ENCODE results near the gene DCP1B. TPM values are rescaled to one million over a fixed set of nuclear protein-coding genes. Genes with fewer than 3 reads are reported as not detected.
"Not testable (repeated sequence)": the region's sequence is repeated elsewhere in the genome, so short reads cannot be mapped to it uniquely, and the experiment has no call there.

Gene DCP1B
- total RNA-seq, 2 experiments from 2014 or later = 14.2 to 15.2 TPM

DNA sequence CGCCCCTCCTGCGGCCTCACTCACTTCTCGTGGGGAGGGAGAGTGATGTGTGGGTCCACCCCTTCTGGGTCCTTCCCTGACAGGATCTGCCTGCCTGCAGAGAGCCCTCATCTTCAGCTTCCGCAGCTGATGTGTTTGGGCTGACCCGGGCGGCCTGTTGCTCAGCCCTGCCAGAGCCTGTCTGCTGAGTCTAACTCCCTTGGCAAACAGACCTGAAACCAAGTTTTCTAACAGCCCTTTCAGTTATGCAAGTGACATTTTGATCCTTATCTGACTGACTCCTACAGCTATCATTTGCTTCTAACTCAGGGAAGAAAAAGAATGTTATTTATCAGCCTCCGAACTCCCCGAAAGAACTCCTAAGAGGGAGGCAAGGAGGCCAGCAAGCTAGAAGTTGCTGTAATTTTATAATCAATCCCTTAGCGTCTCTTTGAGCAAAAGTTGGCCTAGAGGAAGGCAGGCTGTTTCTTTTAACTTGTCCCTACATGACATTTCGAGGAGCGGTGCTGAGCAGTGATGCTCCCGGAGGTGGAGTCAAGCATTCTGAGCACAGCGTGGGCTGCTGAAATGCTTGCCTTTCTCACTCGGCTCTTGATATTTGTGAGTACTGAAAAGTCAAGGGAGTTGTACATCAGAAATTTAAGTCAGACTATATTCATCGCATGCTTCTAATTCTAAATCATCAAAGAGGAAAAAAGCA is 54.3 kb downstream of the DCP1B start:
- CTCF ChIA-PET = interaction anchor here (1.1 to 2.4 kb wide), 2 partner anchors 10 to 159 kb away, joined by 4 to 21 read pairs; no protein-coding TSS in a partner anchor
- H3K36me3 Mint-ChIP-seq = peaks cover 26% of the 10 kb centered on the region
- H3K27ac Mint-ChIP-seq = no peak overlapping the region
- H3K4me1 Mint-ChIP-seq = no peaks in the 10 kb centered on the region
- no peak for ATAC-seq
- H3K27me3 Mint-ChIP-seq = no peaks in the 10 kb centered on the region
- no peaks in the 10 kb centered on the region for H3K9me3 Mint-ChIP-seq (ENCODE audit: low read depth)
- no peak for DNase-seq
- H3K4me3 Mint-ChIP-seq = no peak overlapping the region

DNA sequence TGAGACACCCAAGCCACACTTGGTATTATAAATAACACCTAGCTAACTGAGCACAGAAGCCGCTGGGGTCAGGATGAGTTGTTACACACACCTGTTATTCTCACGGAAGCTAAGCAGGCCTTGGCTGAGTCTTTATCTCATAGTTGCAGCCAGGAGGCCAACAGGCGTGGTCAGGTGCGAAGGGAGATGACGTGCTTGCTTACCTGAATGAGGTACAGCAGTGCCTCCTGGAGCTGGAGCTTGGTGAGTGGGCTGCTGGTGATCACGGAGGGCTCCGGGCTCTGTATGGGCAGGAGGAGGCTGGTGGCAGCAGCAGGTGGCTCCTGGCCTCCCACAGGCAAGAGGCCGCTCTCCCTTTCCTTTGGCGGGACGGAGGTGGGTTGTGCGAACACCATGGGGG is 55.4 kb downstream of the DCP1B start:
- DNase-seq (no peak), ATAC-seq (no peak)
- H3K9me3 Mint-ChIP-seq (ENCODE audit: low read depth) = no peaks in the 10 kb centered on the region
- no peak overlapping the region for H3K27ac Mint-ChIP-seq
- no peak overlapping the region for H3K4me3 Mint-ChIP-seq
- no peaks in the 10 kb centered on the region for H3K27me3 Mint-ChIP-seq
- no peaks in the 10 kb centered on the region for H3K4me1 Mint-ChIP-seq
- H3K36me3 Mint-ChIP-seq = peaks cover 30% of the 10 kb centered on the region
- CTCF ChIA-PET = interaction anchor here (1.1 to 2.4 kb wide), 3 partner anchors 9 to 158 kb away, joined by 3 to 21 read pairs (median 4); no protein-coding TSS in a partner anchor

- DNase-seq (no peak), ATAC-seq (no peak)
- Mint-ChIP-seq H3K9me3 (ENCODE audit: low read depth) (no peaks in the 10 kb centered on the region), H3K4me3 (no peak overlapping the region), H3K27ac (no peak overlapping the region), H3K36me3 (peaks cover 26% of the 10 kb centered on the region), H3K4me1 (no peaks in the 10 kb centered on the region), H3K27me3 (no peaks in the 10 kb centered on the region)
- CTCF ChIA-PET = no interaction called here
Observed at GRCh38 chr12:1947081-1947480, 57.2 kb downstream of the DCP1B start.

DNA sequence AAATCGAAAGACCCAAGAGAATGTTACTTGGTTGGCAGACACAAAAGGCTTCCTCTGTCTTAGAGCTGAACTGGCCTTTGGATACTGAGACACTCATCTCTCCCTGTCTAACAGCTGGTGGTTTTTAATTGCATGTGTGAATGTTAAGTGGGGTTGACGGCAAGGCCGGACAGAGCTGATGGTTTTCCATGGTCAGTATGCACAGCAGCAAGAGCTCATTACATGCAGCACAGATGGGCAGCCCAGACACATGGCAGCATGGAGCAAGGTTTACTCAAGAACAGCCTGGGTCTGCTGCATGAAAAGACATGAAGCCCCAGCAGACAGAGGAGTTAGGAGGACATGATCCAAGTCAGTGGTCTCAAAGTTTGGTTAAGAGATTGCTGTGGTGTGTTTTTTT is 58.0 kb downstream of the DCP1B start:
- H3K9me3 Mint-ChIP-seq (ENCODE audit: low read depth) = no peaks in the 10 kb centered on the region
- no peak overlapping the region for H3K4me3 Mint-ChIP-seq
- H3K4me1 Mint-ChIP-seq = no peaks in the 10 kb centered on the region
- ATAC-seq (no peak), DNase-seq (no peak)
- CTCF ChIA-PET = no interaction called here
- no peaks in the 10 kb centered on the region for H3K27me3 Mint-ChIP-seq
- H3K36me3 Mint-ChIP-seq = peaks cover 24% of the 10 kb centered on the region
- no peak overlapping the region for H3K27ac Mint-ChIP-seq

GRCh38 chr12:1945502-1945901 is 58.8 kb downstream of the DCP1B start:
- DNase-seq; H3K9me3 Mint-ChIP-seq (ENCODE audit: low read depth); H3K4me1 Mint-ChIP-seq; H3K27me3 Mint-ChIP-seq; CTCF ChIA-PET; ATAC-seq; H3K4me3 Mint-ChIP-seq; H3K27ac Mint-ChIP-seq: not testable (repeated sequence)
- peaks cover 29% of the 10 kb centered on the region for H3K36me3 Mint-ChIP-seq

DNA sequence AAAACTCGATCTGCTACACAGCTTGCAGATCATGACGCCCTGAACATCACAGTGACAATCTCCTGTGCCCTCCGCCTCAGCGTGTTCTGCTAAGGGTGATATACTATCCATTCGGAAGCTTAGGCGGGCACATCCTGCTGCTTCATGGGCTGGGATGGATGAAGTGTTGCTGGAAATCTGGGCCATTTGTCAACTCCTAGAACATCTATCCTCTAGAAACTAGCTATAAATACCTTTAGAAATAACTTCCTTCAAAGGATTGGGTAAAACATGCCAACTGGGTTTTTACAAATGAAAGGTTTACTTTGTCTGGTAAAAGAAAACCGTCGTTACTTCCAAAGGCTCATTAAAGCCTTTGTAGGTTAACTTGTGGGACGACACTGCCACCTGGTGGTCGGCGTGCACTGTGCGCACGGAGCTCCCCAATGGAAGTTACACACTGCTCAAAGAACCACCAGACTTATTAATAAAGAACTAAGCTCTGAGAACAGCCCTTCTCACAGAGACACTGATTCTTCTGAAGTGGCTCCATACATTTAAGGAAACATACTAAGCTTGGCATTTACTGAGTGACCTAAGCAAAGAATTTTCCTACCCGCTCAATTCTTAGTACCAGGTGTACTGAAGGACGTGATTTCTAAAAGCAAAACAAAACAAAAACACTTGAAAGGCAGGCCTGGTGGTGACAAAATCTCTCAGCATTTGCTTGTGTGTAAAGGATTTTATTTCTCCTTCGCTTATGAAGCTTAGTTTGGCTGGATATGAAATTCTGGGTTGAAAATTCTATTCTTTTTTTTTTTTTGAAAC is 64.3 kb downstream of the DCP1B start:
- peaks cover 2% of the 10 kb centered on the region for H3K4me1 Mint-ChIP-seq
- ATAC-seq = peak; percentile 98
- H3K9me3 Mint-ChIP-seq (ENCODE audit: low read depth) = no peaks in the 10 kb centered on the region
- H3K4me3 Mint-ChIP-seq = no peak overlapping the region
- no peak overlapping the region for H3K27ac Mint-ChIP-seq
- CTCF ChIA-PET = interaction anchor here (0.6 to 6.7 kb wide), 61 partner anchors 9 to 347 kb away, joined by 3 to 162 read pairs (median 5); no protein-coding TSS in a partner anchor
- peak; percentile 91 for DNase-seq
- no peaks in the 10 kb centered on the region for H3K27me3 Mint-ChIP-seq
- H3K36me3 Mint-ChIP-seq = peaks cover 12% of the 10 kb centered on the region

- no peak overlapping the region for H3K4me3 Mint-ChIP-seq
- no peak for DNase-seq
- H3K9me3 Mint-ChIP-seq (ENCODE audit: low read depth) = no peaks in the 10 kb centered on the region
- H3K4me1 Mint-ChIP-seq = peaks cover 2% of the 10 kb centered on the region
- H3K27me3 Mint-ChIP-seq = no peaks in the 10 kb centered on the region
- peaks cover 8% of the 10 kb centered on the region for H3K36me3 Mint-ChIP-seq
- no peak overlapping the region for H3K27ac Mint-ChIP-seq
- ATAC-seq = no peak
- CTCF ChIA-PET = interaction anchor here (0.9 to 6.7 kb wide), 51 partner anchors 9 to 346 kb away, joined by 3 to 162 read pairs (median 5); no protein-coding TSS in a partner anchor
Observed at GRCh38 chr12:1939331-1939730, 64.9 kb downstream of the DCP1B start.

GRCh38 chr12:1937481-1938224 is 66.6 kb downstream of the DCP1B start:
- CTCF ChIA-PET = interaction anchor here (1.2 to 6.7 kb wide), 3 partner anchors 144 to 284 kb away, joined by 3 to 162 read pairs (median 58); no protein-coding TSS in a partner anchor
- no peaks in the 10 kb centered on the region for H3K9me3 Mint-ChIP-seq (ENCODE audit: low read depth)
- ATAC-seq = no peak
- no peak overlapping the region for H3K27ac Mint-ChIP-seq
- peaks cover 2% of the 10 kb centered on the region for H3K4me1 Mint-ChIP-seq
- H3K36me3 Mint-ChIP-seq = peaks cover 6% of the 10 kb centered on the region
- no peak overlapping the region for H3K4me3 Mint-ChIP-seq
- H3K27me3 Mint-ChIP-seq = no peaks in the 10 kb centered on the region
- no peak for DNase-seq

GRCh38 chr12:1936406-1937320 is 67.6 kb downstream of the DCP1B start:
- H3K9me3 Mint-ChIP-seq (ENCODE audit: low read depth) = no peaks in the 10 kb centered on the region
- H3K4me3 Mint-ChIP-seq = no peak overlapping the region
- peaks cover 6% of the 10 kb centered on the region for H3K36me3 Mint-ChIP-seq
- no peaks in the 10 kb centered on the region for H3K27me3 Mint-ChIP-seq
- H3K4me1 Mint-ChIP-seq = peaks cover 2% of the 10 kb centered on the region
- CTCF ChIA-PET = no interaction called here
- DNase-seq (no peak), ATAC-seq (no peak)
- no peak overlapping the region for H3K27ac Mint-ChIP-seq

GRCh38 chr12:1935700-1936378 is 68.4 kb downstream of the DCP1B start:
- Mint-ChIP-seq H3K36me3 (peaks cover 2% of the 10 kb centered on the region), H3K4me3 (no peak overlapping the region), H3K27ac (no peak overlapping the region), H3K4me1 (peaks cover 2% of the 10 kb centered on the region), H3K9me3 (ENCODE audit: low read depth) (no peaks in the 10 kb centered on the region), H3K27me3 (no peaks in the 10 kb centered on the region)
- CTCF ChIA-PET = interaction anchor here (1.0 kb wide), 1 partner anchor 140 kb away, joined by 3 read pairs; no protein-coding TSS in a partner anchor
- ATAC-seq (no peak), DNase-seq (no peak)

GRCh38 chr12:1935242-1935641 is 69.0 kb downstream of the DCP1B start:
- Mint-ChIP-seq H3K4me1 (peaks cover 2% of the 10 kb centered on the region), H3K9me3 (ENCODE audit: low read depth) (no peaks in the 10 kb centered on the region), H3K36me3 (no peaks in the 10 kb centered on the region), H3K4me3 (no peak overlapping the region), H3K27ac (no peak overlapping the region), H3K27me3 (no peaks in the 10 kb centered on the region)
- ATAC-seq (no peak), DNase-seq (no peak)
- CTCF ChIA-PET = interaction anchor here (1.0 kb wide), 1 partner anchor 139 kb away, joined by 3 read pairs; no protein-coding TSS in a partner anchor

- no peak for ATAC-seq
- no peaks in the 10 kb centered on the region for H3K27me3 Mint-ChIP-seq
- peaks cover under 1% of the 10 kb centered on the region for H3K4me1 Mint-ChIP-seq
- CTCF ChIA-PET = interaction anchor here (1.0 kb wide), 1 partner anchor 139 kb away, joined by 3 read pairs; no protein-coding TSS in a partner anchor
- DNase-seq = peak; percentile 30
- no peak overlapping the region for H3K4me3 Mint-ChIP-seq
- no peaks in the 10 kb centered on the region for H3K36me3 Mint-ChIP-seq
- no peak overlapping the region for H3K27ac Mint-ChIP-seq
- no peaks in the 10 kb centered on the region for H3K9me3 Mint-ChIP-seq (ENCODE audit: low read depth)
Observed at GRCh38 chr12:1934831-1935230, 69.4 kb downstream of the DCP1B start.

Measured in activated CD8-positive, alpha-beta memory T cell treated with anti-CD3 and anti-CD28 coated beads, Interleukin-2, amount 10 ng/mL, durations not matched to agents 7 days and 5 days (primary cell).